Neural progenitor cell (in vitro differentiated cells): Measurements from ENCODE around the gene IQCK.

Source experiments
- CTCF ChIP-seq: fragments of 200-600 bp; sonication (generic); IDR thresholded peaks from 2 replicates; pipeline ENCODE4 v1.5.1; 2017; ENCODE audit warnings: antibody characterized with exemption, mild to moderate bottlenecking
- EZH2phosphoT487 ChIP-seq: fragments of 200-600 bp; sonication (generic); IDR thresholded peaks from 2 replicates; pipeline ENCODE4 v1.6.1; 2017; ENCODE audit warnings: antibody characterized with exemption

GRCh38 chr16:19748389-19749168 lies 30.5 kb downstream of the IQCK start:
- TF ChIP-seq CTCF (no peak), EZH2phosphoT487 (no peak)
